WTC11 (cell line): Measurements from ENCODE around the gene ADD1. TPM values are rescaled to one million over a fixed set of nuclear protein-coding genes. Genes with fewer than 3 reads are reported as not detected.

ENCODE experiments used
- ATAC-seq: fragments of 200-7000 bp; cut with Tn5 transposase; 2 replicates; pipeline ENCODE4 v1.10.0; 2021; ENCODE audit warnings: mild to moderate bottlenecking, moderate library complexity
- CTCF ChIA-PET: fragments of 300-600 bp; sonication (Branson Sonifier 250); formaldehyde crosslinking; loops from one replicate; lab custom pipeline; 2021; ENCODE audit warnings: antibody characterized with exemption; lab: Charles Lee
- POLR2A ChIA-PET: fragments of 350-600 bp; sonication (Branson Sonifier 250); formaldehyde crosslinking; loops from one replicate; lab custom pipeline; 2021; ENCODE audit warnings: antibody characterized with exemption; lab: Charles Lee
- DNase-seq: peaks from one replicate; pipeline ENCODE4 v3.0.0; 2021; ENCODE audit warnings: low spot score
- H3K27ac Mint-ChIP-seq: 2 replicates; pipeline ENCODE4 v1.8.0; 2021; ENCODE audit warnings: mixed read lengths
- H3K27me3 Mint-ChIP-seq: 2 replicates; pipeline ENCODE4 v1.8.0; 2021; ENCODE audit warnings: low read depth, mild to moderate bottlenecking, moderate library complexity, mixed read lengths
- H3K36me3 Mint-ChIP-seq: 2 replicates; pipeline ENCODE4 v1.8.0; 2021; ENCODE audit warnings: mixed read lengths
- H3K4me1 Mint-ChIP-seq: 2 replicates; pipeline ENCODE4 v1.8.0; 2022; ENCODE audit warnings: mixed read lengths
- H3K4me3 Mint-ChIP-seq: 2 replicates; pipeline ENCODE4 v1.8.0; 2021; ENCODE audit warnings: mild to moderate bottlenecking, moderate library complexity, mixed read lengths
- H3K9me3 Mint-ChIP-seq: 2 replicates; pipeline ENCODE4 v1.8.0; 2021; ENCODE audit warnings: mixed read lengths
- CBFB ChIP-seq: sonication (generic); formaldehyde crosslinking; IDR thresholded peaks from 2 replicates; pipeline ENCODE4 v1.8.1; 2022; ENCODE audit warnings: mild to moderate bottlenecking, low read depth, missing genetic modification reagents
- CREM ChIP-seq: sonication (generic); formaldehyde crosslinking; IDR thresholded peaks from 2 replicates; pipeline ENCODE4 v1.8.1; 2022; ENCODE audit warnings: mild to moderate bottlenecking, missing genetic modification reagents, moderate library complexity
- ESRRA ChIP-seq: sonication (generic); formaldehyde crosslinking; IDR thresholded peaks from 2 replicates; pipeline ENCODE4 v1.8.1; 2022; ENCODE audit warnings: mild to moderate bottlenecking, missing genetic modification reagents, borderline replicate concordance
- ETV6 ChIP-seq: sonication (generic); formaldehyde crosslinking; IDR thresholded peaks from 2 replicates; pipeline ENCODE4 v1.8.1; 2022; ENCODE audit warnings: mild to moderate bottlenecking, missing genetic modification reagents
- GABPB1 ChIP-seq: sonication (generic); formaldehyde crosslinking; IDR thresholded peaks from 2 replicates; pipeline ENCODE4 v1.8.1; 2023; ENCODE audit warnings: mild to moderate bottlenecking, missing genetic modification reagents
- JUN ChIP-seq: sonication (generic); formaldehyde crosslinking; IDR thresholded peaks from 2 replicates; pipeline ENCODE4 v1.8.0; 2023; ENCODE audit warnings: mild to moderate bottlenecking, missing genetic modification reagents
- NFATC4 ChIP-seq: fragments of 250-450 bp; sonication (Bioruptor Pico); IDR thresholded peaks from 2 replicates; pipeline ENCODE4 v1.9.0; 2021; ENCODE audit warnings: mild to moderate bottlenecking
- NR1H2 ChIP-seq: sonication (generic); formaldehyde crosslinking; IDR thresholded peaks from 2 replicates; pipeline ENCODE4 v1.9.0; 2021; ENCODE audit warnings: mild to moderate bottlenecking, moderate library complexity, missing genetic modification reagents
- ZNF138 ChIP-seq: sonication (generic); formaldehyde crosslinking; conservative IDR thresholded peaks from 2 replicates; pipeline ENCODE4 v1.8.1; 2022; ENCODE audit warnings: mild to moderate bottlenecking, moderate library complexity, missing genetic modification reagents
- ZNF219 ChIP-seq: sonication (generic); formaldehyde crosslinking; IDR thresholded peaks from 2 replicates; pipeline ENCODE4 v1.8.0; 2023; ENCODE audit warnings: missing genetic modification reagents, mild to moderate bottlenecking, borderline replicate concordance
- ZNF396 ChIP-seq: fragments of 250-450 bp; sonication (Bioruptor Pico); IDR thresholded peaks from 2 replicates; pipeline ENCODE4 v1.8.0; 2021; ENCODE audit warnings: mild to moderate bottlenecking, moderate library complexity, borderline replicate concordance
- total RNA-seq: library from RNA; stranded (reverse); gene quantifications from 3 replicates; pipeline ENCODE4 v1.2.3, GENCODE V29; 2021
- TF ChIP-seq, protein P1 (sequence below): fragments of 200-600 bp; IDR thresholded peaks from 2 replicates; pipeline ENCODE4 v1.8.0; 2022; ENCODE audit warnings: antibody characterized with exemption
- TF ChIP-seq, protein P2 (sequence below): sonication (generic); formaldehyde crosslinking; IDR thresholded peaks from 2 replicates; pipeline ENCODE4 v1.8.0; 2022; ENCODE audit warnings: mild to moderate bottlenecking, missing genetic modification reagents
- TF ChIP-seq, protein P3 (sequence below): sonication (generic); formaldehyde crosslinking; IDR thresholded peaks from 2 replicates; pipeline ENCODE4 v1.8.1; 2022; ENCODE audit warnings: mild to moderate bottlenecking, moderate library complexity, missing genetic modification reagents
- TF ChIP-seq, protein P4 (sequence below): sonication (generic); formaldehyde crosslinking; IDR thresholded peaks from 2 replicates; pipeline ENCODE4 v1.8.1; 2023; ENCODE audit warnings: mild to moderate bottlenecking, missing genetic modification reagents
- TF ChIP-seq, protein P5 (sequence below): fragments of 250-450 bp; sonication (Bioruptor Pico); IDR thresholded peaks from 2 replicates; pipeline ENCODE4 v1.9.0; 2021; ENCODE audit warnings: mild to moderate bottlenecking
- TF ChIP-seq, protein P6 (sequence below): sonication (generic); formaldehyde crosslinking; IDR thresholded peaks from 2 replicates; pipeline ENCODE4 v1.8.1; 2023; ENCODE audit warnings: mild to moderate bottlenecking, missing genetic modification reagents, moderate library complexity
- TF ChIP-seq, protein P7 (sequence below): sonication (generic); formaldehyde crosslinking; IDR thresholded peaks from 2 replicates; pipeline ENCODE4 v1.8.1; 2022; ENCODE audit warnings: low read depth, mild to moderate bottlenecking, moderate library complexity, missing genetic modification reagents, borderline replicate concordance

ADD1 gene
- total RNA-seq, 1 experiment from 2014 or later = 178 TPM

DNA sequence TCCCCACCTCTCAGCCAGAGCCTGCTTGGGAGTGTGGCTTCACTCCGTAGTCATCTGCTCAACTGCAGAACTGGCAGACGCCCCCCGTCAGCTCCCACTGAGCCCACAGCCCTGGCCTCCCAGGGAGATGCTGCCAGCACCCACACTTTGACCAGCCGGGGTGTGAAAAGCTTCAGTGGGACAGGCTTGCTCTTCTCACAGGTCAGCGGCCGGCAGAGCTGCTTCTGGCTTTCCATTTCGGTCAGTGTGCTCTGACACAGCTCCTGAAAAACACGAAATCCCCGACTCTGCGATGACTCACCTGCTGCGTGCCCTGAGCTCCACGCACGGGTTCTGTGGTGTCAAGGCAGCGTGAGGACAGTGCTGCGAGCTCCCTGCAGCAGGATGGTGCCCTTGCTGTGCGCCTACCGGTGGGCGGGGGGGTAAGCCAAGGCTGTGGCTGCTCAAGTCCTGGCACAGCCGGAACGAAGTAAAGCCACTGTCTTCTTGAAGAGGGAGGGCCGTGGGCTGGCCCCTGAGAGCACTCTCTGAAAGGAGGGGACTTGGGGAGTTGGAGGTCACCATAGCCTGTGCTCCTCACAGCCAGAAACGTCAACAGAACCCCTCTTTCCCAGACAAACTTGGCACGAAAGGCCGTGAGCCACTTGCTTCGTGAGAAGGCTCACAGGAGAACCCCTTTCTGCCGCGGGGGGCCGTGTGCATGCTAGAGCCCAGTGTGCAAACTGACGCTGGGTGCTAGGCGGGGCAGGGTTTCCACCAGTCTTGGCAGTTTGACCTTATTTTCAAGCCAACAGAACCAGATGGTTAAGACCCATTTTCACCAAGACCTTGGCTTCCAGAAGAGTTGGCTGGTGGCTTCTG lies 96.0 kb downstream of the ADD1 start (continued):
- TF ChIP-seq, protein P1, sequence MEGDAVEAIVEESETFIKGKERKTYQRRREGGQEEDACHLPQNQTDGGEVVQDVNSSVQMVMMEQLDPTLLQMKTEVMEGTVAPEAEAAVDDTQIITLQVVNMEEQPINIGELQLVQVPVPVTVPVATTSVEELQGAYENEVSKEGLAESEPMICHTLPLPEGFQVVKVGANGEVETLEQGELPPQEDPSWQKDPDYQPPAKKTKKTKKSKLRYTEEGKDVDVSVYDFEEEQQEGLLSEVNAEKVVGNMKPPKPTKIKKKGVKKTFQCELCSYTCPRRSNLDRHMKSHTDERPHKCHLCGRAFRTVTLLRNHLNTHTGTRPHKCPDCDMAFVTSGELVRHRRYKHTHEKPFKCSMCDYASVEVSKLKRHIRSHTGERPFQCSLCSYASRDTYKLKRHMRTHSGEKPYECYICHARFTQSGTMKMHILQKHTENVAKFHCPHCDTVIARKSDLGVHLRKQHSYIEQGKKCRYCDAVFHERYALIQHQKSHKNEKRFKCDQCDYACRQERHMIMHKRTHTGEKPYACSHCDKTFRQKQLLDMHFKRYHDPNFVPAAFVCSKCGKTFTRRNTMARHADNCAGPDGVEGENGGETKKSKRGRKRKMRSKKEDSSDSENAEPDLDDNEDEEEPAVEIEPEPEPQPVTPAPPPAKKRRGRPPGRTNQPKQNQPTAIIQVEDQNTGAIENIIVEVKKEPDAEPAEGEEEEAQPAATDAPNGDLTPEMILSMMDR = no peak
- no peak for TF ChIP-seq ZNF219
- TF ChIP-seq NFATC4 (CRISPR knock-in tag) = no peak

DNA sequence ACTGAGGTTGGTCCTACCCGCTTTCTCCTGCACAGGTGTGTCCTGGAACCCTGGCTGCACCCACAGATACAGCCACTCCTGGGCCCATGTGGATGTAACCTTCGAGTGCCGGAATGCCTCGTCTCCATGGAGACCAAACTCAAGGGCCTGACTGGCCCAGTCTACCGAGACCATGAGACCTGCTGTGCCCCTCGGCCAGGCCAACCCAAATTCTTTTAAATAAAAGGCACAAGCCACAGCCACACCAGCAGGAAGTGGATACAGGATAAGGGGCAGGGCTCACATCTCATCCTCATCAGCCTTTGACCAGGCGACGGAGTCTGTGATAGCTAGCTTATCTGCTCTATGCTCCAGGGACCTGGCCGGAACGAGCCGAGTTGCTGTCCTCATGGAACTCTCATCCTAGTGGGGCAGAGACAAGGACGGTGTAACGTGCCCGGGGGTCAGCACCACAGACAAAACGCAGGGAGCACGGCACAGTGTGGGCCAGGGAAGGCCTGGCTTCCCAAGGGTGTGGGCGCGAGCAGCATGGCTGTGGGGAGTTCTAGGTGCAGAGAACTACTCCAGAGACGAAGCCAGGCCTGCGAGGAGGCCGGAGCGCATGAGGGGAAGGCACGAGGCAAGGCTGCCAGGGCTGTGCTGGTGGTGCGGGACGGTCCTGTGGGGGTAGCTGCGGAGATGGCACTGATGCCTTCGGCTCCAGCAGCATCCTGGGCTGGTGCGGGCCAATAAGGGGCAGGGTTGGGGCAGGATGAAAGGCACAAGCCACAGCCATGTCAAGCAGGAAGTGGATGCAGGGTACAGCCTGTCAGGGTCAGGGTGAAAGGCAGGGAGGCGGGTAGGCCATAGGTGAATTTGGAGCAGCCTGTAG lies 96.9 kb downstream of the ADD1 start:
- peak; percentile 26; the same call in 1 of the 2 replicates for TF ChIP-seq JUN (CRISPR knock-in tag)
- TF ChIP-seq, protein P2, sequence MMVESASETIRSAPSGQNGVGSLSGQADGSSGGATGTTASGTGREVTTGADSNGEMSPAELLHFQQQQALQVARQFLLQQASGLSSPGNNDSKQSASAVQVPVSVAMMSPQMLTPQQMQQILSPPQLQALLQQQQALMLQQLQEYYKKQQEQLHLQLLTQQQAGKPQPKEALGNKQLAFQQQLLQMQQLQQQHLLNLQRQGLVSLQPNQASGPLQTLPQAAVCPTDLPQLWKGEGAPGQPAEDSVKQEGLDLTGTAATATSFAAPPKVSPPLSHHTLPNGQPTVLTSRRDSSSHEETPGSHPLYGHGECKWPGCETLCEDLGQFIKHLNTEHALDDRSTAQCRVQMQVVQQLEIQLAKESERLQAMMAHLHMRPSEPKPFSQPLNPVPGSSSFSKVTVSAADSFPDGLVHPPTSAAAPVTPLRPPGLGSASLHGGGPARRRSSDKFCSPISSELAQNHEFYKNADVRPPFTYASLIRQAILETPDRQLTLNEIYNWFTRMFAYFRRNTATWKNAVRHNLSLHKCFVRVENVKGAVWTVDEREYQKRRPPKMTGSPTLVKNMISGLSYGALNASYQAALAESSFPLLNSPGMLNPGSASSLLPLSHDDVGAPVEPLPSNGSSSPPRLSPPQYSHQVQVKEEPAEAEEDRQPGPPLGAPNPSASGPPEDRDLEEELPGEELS (CRISPR knock-in tag) = no peak
- no peak for ATAC-seq
- Mint-ChIP-seq H3K4me1 (peaks cover 19% of the 10 kb centered on the region), H3K27ac (no peak overlapping the region; the same call in 1 of the 2 replicates), H3K36me3 (peaks cover 56% of the 10 kb centered on the region), H3K27me3 (no peaks in the 10 kb centered on the region), H3K9me3 (no peaks in the 10 kb centered on the region), H3K4me3 (no peak overlapping the region)
- DNase-seq = no peak
- CTCF ChIA-PET = no interaction called here
- POLR2A ChIA-PET = interaction anchor here (1.0 kb wide), 1 partner anchor 17 kb away, joined by 3 read pairs; no protein-coding TSS in a partner anchor

DNA sequence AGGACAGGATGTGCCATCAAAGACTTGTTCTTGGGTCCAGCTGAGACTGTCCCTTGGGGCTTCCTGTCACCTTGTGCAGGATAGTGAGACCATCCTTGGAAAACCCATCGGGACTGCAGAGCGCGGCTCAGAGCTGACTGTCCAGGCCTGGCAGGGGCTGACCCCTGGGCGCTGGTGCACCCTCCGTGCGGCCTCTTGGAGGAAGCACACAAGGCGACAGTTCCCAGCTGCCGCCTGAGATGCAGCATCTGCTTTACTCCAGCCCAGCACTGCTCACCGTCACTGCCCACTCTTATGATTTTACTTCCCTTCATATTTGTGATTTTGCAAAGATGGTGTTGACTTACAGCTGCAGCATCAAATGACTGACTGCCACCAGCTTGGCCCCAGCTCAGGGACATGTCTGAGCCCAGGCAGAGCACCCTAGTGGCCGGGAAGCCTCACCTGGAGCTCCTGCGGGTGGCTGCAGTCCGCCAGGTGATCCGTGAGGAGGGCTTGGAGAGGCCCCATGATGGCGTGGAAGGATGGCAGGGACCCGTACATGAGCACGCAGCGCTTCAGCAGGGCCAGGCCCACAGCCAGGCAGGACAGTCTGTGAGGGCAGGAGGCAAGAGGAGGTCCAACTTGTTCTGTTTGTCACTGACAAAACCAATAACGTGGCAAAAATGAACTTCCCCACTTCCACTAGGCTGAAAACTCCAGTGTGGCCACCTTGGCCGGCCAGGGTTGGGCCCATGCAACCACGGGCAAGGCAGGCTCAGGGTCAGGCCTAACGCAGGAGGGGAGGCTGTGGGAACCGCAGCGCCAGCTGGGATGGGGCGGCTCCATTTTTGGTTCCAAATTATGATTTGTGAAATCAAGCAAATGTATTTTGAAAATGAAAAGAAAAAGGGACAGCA lies 97.7 kb downstream of the ADD1 start:
- Mint-ChIP-seq H3K4me1 (peaks cover 10% of the 10 kb centered on the region; the same call in 1 of the 2 replicates), H3K27ac (no peak overlapping the region), H3K9me3 (no peaks in the 10 kb centered on the region), H3K4me3 (no peak overlapping the region), H3K36me3 (peaks cover 63% of the 10 kb centered on the region), H3K27me3 (no peaks in the 10 kb centered on the region)
- DNase-seq = no peak
- ATAC-seq = no peak
- ChIA-PET CTCF (no interaction called here), POLR2A (interaction anchor here (1.0 kb wide), 1 partner anchor 18 kb away, joined by 3 read pairs; no protein-coding TSS in a partner anchor)
- TF ChIP-seq ESRRA (CRISPR knock-in tag) (no peak), GABPB1 (CRISPR knock-in tag) (no peak), ZNF396 (CRISPR knock-in tag) (no peak), ZNF138 (CRISPR knock-in tag) (no peak), JUN (CRISPR knock-in tag) (no peak), NR1H2 (CRISPR knock-in tag) (no peak), CREM (CRISPR knock-in tag) (no peak), ETV6 (CRISPR knock-in tag) (no peak), CBFB (CRISPR knock-in tag) (no peak)
- TF ChIP-seq, protein P3, sequence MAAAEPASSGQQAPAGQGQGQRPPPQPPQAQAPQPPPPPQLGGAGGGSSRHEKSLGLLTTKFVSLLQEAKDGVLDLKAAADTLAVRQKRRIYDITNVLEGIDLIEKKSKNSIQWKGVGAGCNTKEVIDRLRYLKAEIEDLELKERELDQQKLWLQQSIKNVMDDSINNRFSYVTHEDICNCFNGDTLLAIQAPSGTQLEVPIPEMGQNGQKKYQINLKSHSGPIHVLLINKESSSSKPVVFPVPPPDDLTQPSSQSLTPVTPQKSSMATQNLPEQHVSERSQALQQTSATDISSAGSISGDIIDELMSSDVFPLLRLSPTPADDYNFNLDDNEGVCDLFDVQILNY (CRISPR knock-in tag) = no peak
- TF ChIP-seq, protein P4, sequence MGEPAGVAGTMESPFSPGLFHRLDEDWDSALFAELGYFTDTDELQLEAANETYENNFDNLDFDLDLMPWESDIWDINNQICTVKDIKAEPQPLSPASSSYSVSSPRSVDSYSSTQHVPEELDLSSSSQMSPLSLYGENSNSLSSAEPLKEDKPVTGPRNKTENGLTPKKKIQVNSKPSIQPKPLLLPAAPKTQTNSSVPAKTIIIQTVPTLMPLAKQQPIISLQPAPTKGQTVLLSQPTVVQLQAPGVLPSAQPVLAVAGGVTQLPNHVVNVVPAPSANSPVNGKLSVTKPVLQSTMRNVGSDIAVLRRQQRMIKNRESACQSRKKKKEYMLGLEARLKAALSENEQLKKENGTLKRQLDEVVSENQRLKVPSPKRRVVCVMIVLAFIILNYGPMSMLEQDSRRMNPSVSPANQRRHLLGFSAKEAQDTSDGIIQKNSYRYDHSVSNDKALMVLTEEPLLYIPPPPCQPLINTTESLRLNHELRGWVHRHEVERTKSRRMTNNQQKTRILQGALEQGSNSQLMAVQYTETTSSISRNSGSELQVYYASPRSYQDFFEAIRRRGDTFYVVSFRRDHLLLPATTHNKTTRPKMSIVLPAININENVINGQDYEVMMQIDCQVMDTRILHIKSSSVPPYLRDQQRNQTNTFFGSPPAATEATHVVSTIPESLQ = no peak
- TF ChIP-seq, protein P5, sequence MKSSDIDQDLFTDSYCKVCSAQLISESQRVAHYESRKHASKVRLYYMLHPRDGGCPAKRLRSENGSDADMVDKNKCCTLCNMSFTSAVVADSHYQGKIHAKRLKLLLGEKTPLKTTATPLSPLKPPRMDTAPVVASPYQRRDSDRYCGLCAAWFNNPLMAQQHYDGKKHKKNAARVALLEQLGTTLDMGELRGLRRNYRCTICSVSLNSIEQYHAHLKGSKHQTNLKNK (CRISPR knock-in tag) = no peak
- TF ChIP-seq, protein P6, sequence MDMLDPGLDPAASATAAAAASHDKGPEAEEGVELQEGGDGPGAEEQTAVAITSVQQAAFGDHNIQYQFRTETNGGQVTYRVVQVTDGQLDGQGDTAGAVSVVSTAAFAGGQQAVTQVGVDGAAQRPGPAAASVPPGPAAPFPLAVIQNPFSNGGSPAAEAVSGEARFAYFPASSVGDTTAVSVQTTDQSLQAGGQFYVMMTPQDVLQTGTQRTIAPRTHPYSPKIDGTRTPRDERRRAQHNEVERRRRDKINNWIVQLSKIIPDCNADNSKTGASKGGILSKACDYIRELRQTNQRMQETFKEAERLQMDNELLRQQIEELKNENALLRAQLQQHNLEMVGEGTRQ (CRISPR knock-in tag) = no peak
- TF ChIP-seq, protein P7, sequence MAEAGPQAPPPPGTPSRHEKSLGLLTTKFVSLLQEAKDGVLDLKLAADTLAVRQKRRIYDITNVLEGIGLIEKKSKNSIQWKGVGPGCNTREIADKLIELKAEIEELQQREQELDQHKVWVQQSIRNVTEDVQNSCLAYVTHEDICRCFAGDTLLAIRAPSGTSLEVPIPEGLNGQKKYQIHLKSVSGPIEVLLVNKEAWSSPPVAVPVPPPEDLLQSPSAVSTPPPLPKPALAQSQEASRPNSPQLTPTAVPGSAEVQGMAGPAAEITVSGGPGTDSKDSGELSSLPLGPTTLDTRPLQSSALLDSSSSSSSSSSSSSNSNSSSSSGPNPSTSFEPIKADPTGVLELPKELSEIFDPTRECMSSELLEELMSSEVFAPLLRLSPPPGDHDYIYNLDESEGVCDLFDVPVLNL (CRISPR knock-in tag) = no peak
